ENCODE data around the gene GJB5. TPM values are rescaled to one million over a fixed set of nuclear protein-coding genes. Genes with fewer than 3 reads are reported as not detected.

Gene GJB5
- total and polyA plus RNA-seq, 8 donors, result not detected

DNA sequence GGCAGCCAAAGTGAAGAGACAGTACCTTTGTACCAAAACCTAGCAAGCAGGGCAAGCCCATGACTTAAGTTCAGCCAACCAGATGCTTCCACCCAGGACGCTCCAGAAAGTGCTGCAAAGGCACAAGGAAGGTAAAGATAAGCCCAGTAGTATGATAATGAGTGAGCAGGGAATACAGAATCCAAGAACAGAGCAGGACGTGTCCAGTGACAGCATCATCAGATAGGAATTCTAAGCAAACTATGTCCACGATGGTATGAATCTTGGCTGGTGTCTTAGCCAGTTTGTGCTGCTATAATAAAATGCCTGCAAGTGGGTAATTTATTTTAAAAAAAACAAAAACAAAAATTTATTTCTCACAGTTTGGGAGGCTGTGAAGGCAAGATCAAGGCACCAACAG is 51.5 kb downstream of the GJB5 start:
- H3K36me3 ChIP-seq, result no peaks in the 10 kb centered on the region
- TF ChIP-seq, protein P1, sequence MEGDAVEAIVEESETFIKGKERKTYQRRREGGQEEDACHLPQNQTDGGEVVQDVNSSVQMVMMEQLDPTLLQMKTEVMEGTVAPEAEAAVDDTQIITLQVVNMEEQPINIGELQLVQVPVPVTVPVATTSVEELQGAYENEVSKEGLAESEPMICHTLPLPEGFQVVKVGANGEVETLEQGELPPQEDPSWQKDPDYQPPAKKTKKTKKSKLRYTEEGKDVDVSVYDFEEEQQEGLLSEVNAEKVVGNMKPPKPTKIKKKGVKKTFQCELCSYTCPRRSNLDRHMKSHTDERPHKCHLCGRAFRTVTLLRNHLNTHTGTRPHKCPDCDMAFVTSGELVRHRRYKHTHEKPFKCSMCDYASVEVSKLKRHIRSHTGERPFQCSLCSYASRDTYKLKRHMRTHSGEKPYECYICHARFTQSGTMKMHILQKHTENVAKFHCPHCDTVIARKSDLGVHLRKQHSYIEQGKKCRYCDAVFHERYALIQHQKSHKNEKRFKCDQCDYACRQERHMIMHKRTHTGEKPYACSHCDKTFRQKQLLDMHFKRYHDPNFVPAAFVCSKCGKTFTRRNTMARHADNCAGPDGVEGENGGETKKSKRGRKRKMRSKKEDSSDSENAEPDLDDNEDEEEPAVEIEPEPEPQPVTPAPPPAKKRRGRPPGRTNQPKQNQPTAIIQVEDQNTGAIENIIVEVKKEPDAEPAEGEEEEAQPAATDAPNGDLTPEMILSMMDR (IDR thresholded peaks at IDR 0.05), result no peak
- intact Hi-C loops (cut with DNase I), result no loop called here
- 78 to 83% methylated on average over 3 of the region's 3 CpGs for WGBS, 2 donors
- no peaks in the 10 kb centered on the region for H3K9me3 ChIP-seq
- H3K27me3 ChIP-seq, result no peaks in the 10 kb centered on the region
- DNase-seq (no peak), ATAC-seq (no peak), FAIRE-seq (no peak)
- H3K4me1 ChIP-seq, result no peaks in the 10 kb centered on the region
- no peak overlapping the region for H3K27ac ChIP-seq
- H3K4me3 ChIP-seq, result no peak overlapping the region

Other genes with a start within 250 kb of the GJB5 start
- under 1 TPM in 1 of 6 donors, not detected in 5; 0.12 TPM for gene GJB4, start 4.7 kb downstream of the GJB5 start, total RNA-seq
- not detected for gene GJB4, start 4.7 kb downstream of the GJB5 start, polyA plus RNA-seq
- gene GJB3, start 26.2 kb downstream of the GJB5 start, total RNA-seq, result under 1 TPM in 5 of 6 donors, not detected in 1; 0.09 to 0.72 (median 0.20) TPM
- under 1 TPM; 0.14 to 0.15 TPM for gene GJB3, start 26.2 kb downstream of the GJB5 start, polyA plus RNA-seq
- gene GJA4, start 38.0 kb downstream of the GJB5 start, total RNA-seq, result 1 to 10 TPM; 1.1 to 6.7 (median 1.4) TPM
- gene GJA4, start 38.0 kb downstream of the GJB5 start, polyA plus RNA-seq, result 1 to 10 TPM; 1.7 to 4.0 TPM
- gene SMIM12, start 104.7 kb downstream of the GJB5 start, total RNA-seq, result 10 to 100 TPM in 5 of 6 donors, 1 to 10 TPM in 1; 8.3 to 18.5 (median 14.3) TPM
- gene SMIM12, start 104.7 kb downstream of the GJB5 start, polyA plus RNA-seq, result 10 to 100 TPM in 1 of 2 donors, 1 to 10 TPM in 1; 6.2 to 17.1 TPM
- gene DLGAP3, start 174.6 kb downstream of the GJB5 start, total RNA-seq, result 1 to 10 TPM in 3 of 6 donors, under 1 TPM in 3; 0.53 to 1.8 (median 1.3) TPM
- 1 to 10 TPM; 1.3 to 1.8 TPM for gene DLGAP3, start 174.6 kb downstream of the GJB5 start, polyA plus RNA-seq
- 10 to 100 TPM; 10.7 to 21.5 (median 12.8) TPM for gene TMEM35B, start 230.3 kb downstream of the GJB5 start, total RNA-seq
- 10 to 100 TPM; 14.5 to 33.8 TPM for gene TMEM35B, start 230.3 kb downstream of the GJB5 start, polyA plus RNA-seq